ENCODE results near the gene RAB1B.
A peak's percentile ranks its signal among the peaks of the same experiment; 100 is the strongest.

RAB1B gene

DNA sequence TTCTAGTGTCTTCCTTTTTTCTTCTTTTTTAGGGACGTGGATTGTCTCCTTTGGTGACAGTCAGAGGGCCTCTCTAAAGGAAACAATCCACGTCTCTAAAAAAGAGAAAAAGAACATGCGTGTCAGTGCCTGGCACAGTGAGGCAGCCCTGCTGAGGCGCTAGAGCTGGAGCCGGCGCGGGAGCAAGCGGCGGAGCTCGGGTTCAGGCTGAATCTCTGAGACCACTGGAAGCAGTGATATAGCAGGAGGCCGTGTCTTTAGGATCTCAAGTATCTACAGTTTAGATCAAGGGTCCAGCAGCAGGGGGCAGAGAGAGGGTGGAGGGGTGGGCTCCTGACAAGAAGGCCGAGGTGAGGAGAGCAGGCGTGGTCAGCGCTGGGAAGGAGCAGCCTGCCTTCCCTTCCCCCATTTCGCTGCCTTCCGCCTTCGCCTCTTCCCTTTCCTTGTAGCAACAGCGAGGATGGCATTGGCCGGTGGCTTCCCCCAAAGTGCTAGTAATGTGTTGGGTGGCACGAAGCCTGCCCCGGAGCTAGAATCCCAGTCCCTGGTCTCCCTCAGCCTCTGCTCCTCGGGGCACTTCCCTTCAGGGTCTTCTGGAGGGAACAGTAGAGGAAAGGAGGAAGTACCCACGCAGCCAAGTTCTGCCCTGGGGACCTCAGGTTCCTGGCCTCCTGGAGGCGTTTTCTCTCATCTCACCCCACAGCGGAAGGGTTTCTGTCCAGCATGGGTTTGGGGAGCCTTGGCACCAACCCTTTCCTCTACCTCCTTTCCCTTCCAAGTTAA is 28.2 kb upstream of the RAB1B start:
- H3K36me3 ChIP-seq: peaks cover 100% of the 10 kb centered on the region
- no peak overlapping the region for H3K4me3 ChIP-seq (ENCODE audit: low read depth in 1 of 2, low read length in 1 of 2)

GRCh38 chr11:66240781-66241136 is 27.7 kb upstream of the RAB1B start:
- Histone ChIP-seq H3K36me3 (peaks cover 99% of the 10 kb centered on the region), H3K4me1 (ENCODE audit: control insufficient read depth in 1 of 2, insufficient read depth in 1 of 2, low read depth in 1 of 2, low read length in 1 of 2) (no peaks in the 10 kb centered on the region), H3K4me3 (ENCODE audit: low read depth in 1 of 2, low read length in 1 of 2) (no peak overlapping the region), H3K27me3 (no peaks in the 10 kb centered on the region), H3K9me3 (no peaks in the 10 kb centered on the region), H3K27ac (no peak overlapping the region)
- TF ChIP-seq, protein P1, sequence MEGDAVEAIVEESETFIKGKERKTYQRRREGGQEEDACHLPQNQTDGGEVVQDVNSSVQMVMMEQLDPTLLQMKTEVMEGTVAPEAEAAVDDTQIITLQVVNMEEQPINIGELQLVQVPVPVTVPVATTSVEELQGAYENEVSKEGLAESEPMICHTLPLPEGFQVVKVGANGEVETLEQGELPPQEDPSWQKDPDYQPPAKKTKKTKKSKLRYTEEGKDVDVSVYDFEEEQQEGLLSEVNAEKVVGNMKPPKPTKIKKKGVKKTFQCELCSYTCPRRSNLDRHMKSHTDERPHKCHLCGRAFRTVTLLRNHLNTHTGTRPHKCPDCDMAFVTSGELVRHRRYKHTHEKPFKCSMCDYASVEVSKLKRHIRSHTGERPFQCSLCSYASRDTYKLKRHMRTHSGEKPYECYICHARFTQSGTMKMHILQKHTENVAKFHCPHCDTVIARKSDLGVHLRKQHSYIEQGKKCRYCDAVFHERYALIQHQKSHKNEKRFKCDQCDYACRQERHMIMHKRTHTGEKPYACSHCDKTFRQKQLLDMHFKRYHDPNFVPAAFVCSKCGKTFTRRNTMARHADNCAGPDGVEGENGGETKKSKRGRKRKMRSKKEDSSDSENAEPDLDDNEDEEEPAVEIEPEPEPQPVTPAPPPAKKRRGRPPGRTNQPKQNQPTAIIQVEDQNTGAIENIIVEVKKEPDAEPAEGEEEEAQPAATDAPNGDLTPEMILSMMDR (IDR thresholded peaks at IDR 0.05): no peak

More for the DNA sequence above, 28.2 kb upstream of the RAB1B start:
- TF ChIP-seq, protein P1 (IDR thresholded peaks at IDR 0.05): no peak
- Histone ChIP-seq H3K9me3 (no peaks in the 10 kb centered on the region), H3K4me1 (ENCODE audit: control insufficient read depth in 1 of 2, insufficient read depth in 1 of 2, low read depth in 1 of 2, low read length in 1 of 2) (no peaks in the 10 kb centered on the region), H3K27me3 (no peaks in the 10 kb centered on the region), H3K27ac (no peak overlapping the region)

DNA sequence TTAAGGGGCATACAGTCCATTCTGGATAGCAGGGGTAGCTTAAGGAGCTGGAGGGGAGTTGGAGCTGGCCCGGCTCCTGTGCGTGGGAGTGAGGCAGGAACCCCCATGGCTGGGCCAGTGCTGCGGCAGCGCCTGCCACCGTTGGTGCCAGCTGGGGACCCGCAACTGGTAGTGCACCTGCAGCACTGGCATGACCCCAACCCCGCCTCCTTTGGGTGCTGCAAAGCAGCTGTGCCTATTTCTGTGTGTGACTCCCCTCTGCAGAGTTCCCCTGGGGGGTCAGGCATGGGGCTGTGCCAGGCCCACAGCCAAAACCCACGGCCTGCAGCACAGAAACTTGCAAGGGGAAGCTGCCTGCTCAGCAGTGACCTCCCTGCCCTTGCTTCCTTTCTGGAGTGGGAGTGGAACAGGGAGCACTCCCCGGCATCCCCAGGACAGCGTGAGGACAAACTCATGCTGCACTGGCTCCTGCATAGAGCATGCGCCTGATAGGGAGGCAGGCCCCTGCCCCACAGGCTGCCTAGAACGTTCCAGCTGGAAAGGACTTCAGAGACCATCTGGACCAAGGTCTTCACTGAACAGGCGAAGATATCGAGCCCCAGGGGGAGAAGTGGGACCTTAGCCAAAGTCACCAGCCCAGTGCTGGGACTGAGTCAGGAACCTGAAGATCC is 26.2 kb upstream of the RAB1B start:
- Histone ChIP-seq H3K9me3 (no peaks in the 10 kb centered on the region), H3K4me1 (ENCODE audit: control insufficient read depth in 1 of 2, insufficient read depth in 1 of 2, low read depth in 1 of 2, low read length in 1 of 2) (no peaks in the 10 kb centered on the region), H3K36me3 (peaks cover 97% of the 10 kb centered on the region), H3K4me3 (ENCODE audit: low read depth in 1 of 2, low read length in 1 of 2) (no peak overlapping the region), H3K27ac (no peak overlapping the region), H3K27me3 (no peaks in the 10 kb centered on the region)
- TF ChIP-seq, protein P1 (IDR thresholded peaks at IDR 0.05): no peak

DNA sequence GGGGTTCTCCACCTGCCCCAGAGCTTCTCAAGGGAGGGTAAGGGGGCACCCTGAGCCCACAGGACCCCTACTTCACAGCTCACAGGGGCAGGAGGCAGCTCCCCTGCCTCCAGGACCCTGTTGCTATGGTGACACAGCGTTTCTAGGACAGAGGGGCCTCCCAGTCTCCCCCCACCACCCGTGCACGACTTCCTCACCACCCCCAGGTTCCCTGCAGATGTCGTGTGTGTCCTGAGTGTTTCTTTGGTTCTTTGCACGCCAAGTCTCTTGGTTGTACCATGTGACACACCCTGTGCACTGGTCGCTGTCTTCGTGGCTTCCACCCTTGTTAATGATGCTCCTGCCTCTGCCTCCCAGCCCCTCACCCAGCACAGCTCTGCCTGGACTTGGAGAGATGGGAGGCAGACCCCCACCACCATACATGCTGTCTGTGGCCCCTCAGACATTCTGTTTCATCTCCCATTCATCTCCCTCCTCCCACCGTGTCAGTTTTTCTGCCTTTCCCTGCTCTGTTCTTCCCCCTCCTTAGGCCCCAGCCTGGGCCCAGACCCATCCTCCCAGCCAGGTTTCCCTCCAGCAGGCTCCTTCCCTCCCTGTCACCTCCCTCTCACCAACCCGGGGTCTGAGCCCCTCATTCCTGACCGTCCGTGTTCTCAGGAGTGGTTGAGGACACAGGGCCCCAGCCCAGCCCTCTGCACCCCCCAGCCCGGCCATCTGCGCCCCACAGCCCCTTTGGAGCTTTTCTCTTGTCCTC is 24.5 kb upstream of the RAB1B start:
- no peak overlapping the region for H3K4me3 ChIP-seq (ENCODE audit: low read depth in 1 of 2, low read length in 1 of 2)
- H3K9me3 ChIP-seq: no peaks in the 10 kb centered on the region
- H3K4me1 ChIP-seq (ENCODE audit: control insufficient read depth in 1 of 2, insufficient read depth in 1 of 2, low read depth in 1 of 2, low read length in 1 of 2): no peaks in the 10 kb centered on the region
- peaks cover 93% of the 10 kb centered on the region for H3K36me3 ChIP-seq
- TF ChIP-seq, protein P1 (IDR thresholded peaks at IDR 0.05): no peak
- H3K27ac ChIP-seq: no peak overlapping the region
- no peaks in the 10 kb centered on the region for H3K27me3 ChIP-seq

DNA sequence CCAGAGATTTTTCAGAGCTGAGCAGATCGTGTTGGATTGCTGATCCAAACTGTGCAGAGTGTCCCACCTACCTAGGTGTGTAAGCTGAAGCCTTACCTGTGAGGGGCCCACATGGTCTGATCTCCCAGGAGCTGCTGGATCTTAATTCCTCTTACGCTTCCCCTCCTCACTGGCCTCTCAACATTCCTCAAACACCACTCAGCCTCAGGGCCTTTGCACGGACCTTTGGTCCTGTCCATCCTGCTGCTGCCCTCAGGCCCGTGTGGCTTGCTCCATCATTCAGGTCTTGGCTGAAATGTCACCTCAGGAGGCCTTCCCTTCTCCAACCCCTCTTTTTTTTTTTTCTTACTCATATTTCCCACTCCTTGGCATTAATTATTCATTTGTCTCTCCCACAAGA is 21.1 kb upstream of the RAB1B start:
- peaks cover 74% of the 10 kb centered on the region for H3K36me3 ChIP-seq

More for the DNA sequence above, 21.1 kb upstream of the RAB1B start:
- H3K27me3 ChIP-seq: no peaks in the 10 kb centered on the region
- H3K4me1 ChIP-seq (ENCODE audit: control insufficient read depth in 1 of 2, insufficient read depth in 1 of 2, low read depth in 1 of 2, low read length in 1 of 2): no peaks in the 10 kb centered on the region
- TF ChIP-seq, protein P1 (IDR thresholded peaks at IDR 0.05): no peak
- H3K4me3 ChIP-seq (ENCODE audit: low read depth in 1 of 2, low read length in 1 of 2): no peak overlapping the region
- H3K9me3 ChIP-seq: no peaks in the 10 kb centered on the region
- peak overlapping the region; percentile 50 for H3K27ac ChIP-seq

All from neutrophil (primary cell).